Smooth muscle cell (in vitro differentiated cells): ENCODE results near the gene MEP1A. TPM values are rescaled to one million over a fixed set of nuclear protein-coding genes. Genes with fewer than 3 reads are reported as not detected.

Experiments
- DNase-seq: peaks from one replicate; lab custom pipeline; 2025; ENCODE audit not compliant: unreplicated experiment; lab: John Stamatoyannopoulos, UW
- H2AFZ ChIP-seq: fragments of 200-600 bp; sonication (generic); 2 replicates; pipeline ENCODE4 v1.6.0; 2016; ENCODE audit warnings: antibody characterized with exemption, low read depth, mild to moderate bottlenecking
- H3F3A ChIP-seq: fragments of 200-600 bp; sonication (generic); 2 replicates; pipeline ENCODE4 v1.6.0; 2017; ENCODE audit warnings: antibody characterized with exemption, low read depth
- H3K27ac ChIP-seq: fragments of 200-600 bp; sonication (generic); 2 replicates; pipeline ENCODE4 v1.5.1; 2016; ENCODE audit warnings: low read depth, mild to moderate bottlenecking
- H3K27me3 ChIP-seq: fragments of 200-600 bp; sonication (generic); 2 replicates; pipeline ENCODE4 v1.6.1; 2016; ENCODE audit warnings: low read depth, mild to moderate bottlenecking
- H3K36me3 ChIP-seq: fragments of 200-600 bp; sonication (generic); 2 replicates; pipeline ENCODE4 v1.5.1; 2016; ENCODE audit warnings: low read depth
- H3K4me1 ChIP-seq: fragments of 200-600 bp; sonication (generic); 2 replicates; pipeline ENCODE4 v1.5.1; 2016; ENCODE audit warnings: low read depth
- H3K4me2 ChIP-seq: fragments of 200-600 bp; sonication (generic); 2 replicates; pipeline ENCODE4 v1.6.0; 2016; ENCODE audit warnings: mild to moderate bottlenecking
- H3K4me3 ChIP-seq: fragments of 200-600 bp; sonication (generic); 2 replicates; pipeline ENCODE4 v1.5.1; 2016; ENCODE audit warnings: mild to moderate bottlenecking
- H3K79me2 ChIP-seq: fragments of 200-600 bp; sonication (generic); 2 replicates; pipeline ENCODE4 v1.6.0; 2016; ENCODE audit warnings: low read depth, mild to moderate bottlenecking
- H3K9ac ChIP-seq: fragments of 200-600 bp; sonication (generic); 2 replicates; pipeline ENCODE4 v1.6.0; 2016; ENCODE audit warnings: low read depth
- H3K9me3 ChIP-seq: fragments of 200-600 bp; sonication (generic); replicated peaks from 2 replicates; pipeline ENCODE4 v1.5.1; 2016; ENCODE audit warnings: low read depth
- H4K20me1 ChIP-seq: fragments of 200-600 bp; sonication (generic); 2 replicates; pipeline ENCODE4 v1.6.0; 2016; ENCODE audit warnings: low read depth
- CTCF ChIP-seq: fragments of 200-600 bp; sonication (generic); IDR thresholded peaks from 2 replicates; pipeline ENCODE4 v1.5.1; 2017; ENCODE audit warnings: borderline replicate concordance, mild to moderate bottlenecking, antibody characterized with exemption; ENCODE audit not compliant: insufficient read depth, poor library complexity, severe bottlenecking
- WGBS: methylation state at CpG from one replicate; pipeline ENCODE4 v1.1.7; 2016; ENCODE audit warnings: low lambda C conversion rate; 5-methylcytosine and 5-hydroxymethylcytosine counted together
- polyA plus RNA-seq: library from polyadenylated mRNA; unstranded; fragments of >200 nt; fragmentation: Nextera tagmentation; extraction: Ambion mirVana; gene quantifications from 2 replicates; pipeline ENCODE4 v1.2.1, GENCODE V29; 2016
- total RNA-seq: library from RNA; depleted of rRNA; stranded (reverse); fragments of >200 nt; gene quantifications from 2 replicates; pipeline ENCODE4 v1.2.3, GENCODE V29; 2014

MEP1A gene
- total and polyA plus RNA-seq, 2 experiments from 2014 or later = not detected

- H2AFZ ChIP-seq = no peak overlapping the region
- H3K9me3 ChIP-seq = no peaks in the 10 kb centered on the region
- no peaks in the 10 kb centered on the region for H3K79me2 ChIP-seq
- no peak overlapping the region for H3K9ac ChIP-seq
- TF ChIP-seq CTCF = no peak
- no peak for DNase-seq
- H3K27ac ChIP-seq = no peak overlapping the region
- 94% methylated on average over 1 of the region's 1 CpG for WGBS
- no peaks in the 10 kb centered on the region for H3F3A ChIP-seq
- H3K4me1 ChIP-seq = no peaks in the 10 kb centered on the region
- no peaks in the 10 kb centered on the region for H3K36me3 ChIP-seq
- H3K4me3 ChIP-seq = no peak overlapping the region
- H3K27me3 ChIP-seq = peaks cover 7% of the 10 kb centered on the region
- no peaks in the 10 kb centered on the region for H4K20me1 ChIP-seq
- no peak overlapping the region for H3K4me2 ChIP-seq
Observed at GRCh38 chr6:46784535-46784934, 8.7 kb upstream of the MEP1A start.

GRCh38 chr6:46787871-46788540 lies 5.2 kb upstream of the MEP1A start:
- H3K9me3 ChIP-seq = no peaks in the 10 kb centered on the region
- no peaks in the 10 kb centered on the region for H3K79me2 ChIP-seq
- no peak for DNase-seq
- no peaks in the 10 kb centered on the region for H4K20me1 ChIP-seq
- no peaks in the 10 kb centered on the region for H3F3A ChIP-seq
- no peak overlapping the region for H3K4me2 ChIP-seq
- no peak for TF ChIP-seq CTCF
- no peaks in the 10 kb centered on the region for H3K4me1 ChIP-seq
- no peak overlapping the region for H3K9ac ChIP-seq
- no peak overlapping the region for H3K27ac ChIP-seq
- 89% methylated on average over 5 of the region's 5 CpGs for WGBS
- H3K36me3 ChIP-seq = no peaks in the 10 kb centered on the region
- H3K4me3 ChIP-seq = no peak overlapping the region
- H3K27me3 ChIP-seq = no peaks in the 10 kb centered on the region
- H2AFZ ChIP-seq = no peak overlapping the region

GRCh38 chr6:46788791-46789190 lies 4.4 kb upstream of the MEP1A start:
- H3K27me3 ChIP-seq = no peaks in the 10 kb centered on the region
- no peaks in the 10 kb centered on the region for H4K20me1 ChIP-seq
- no peaks in the 10 kb centered on the region for H3F3A ChIP-seq
- WGBS = 89% methylated on average over 3 of the region's 3 CpGs
- no peak overlapping the region for H2AFZ ChIP-seq
- H3K4me1 ChIP-seq = no peaks in the 10 kb centered on the region
- H3K4me2 ChIP-seq = no peak overlapping the region
- no peaks in the 10 kb centered on the region for H3K9me3 ChIP-seq
- H3K27ac ChIP-seq = no peak overlapping the region
- H3K4me3 ChIP-seq = no peak overlapping the region
- TF ChIP-seq CTCF = no peak
- no peak overlapping the region for H3K9ac ChIP-seq
- H3K36me3 ChIP-seq = no peaks in the 10 kb centered on the region
- H3K79me2 ChIP-seq = no peaks in the 10 kb centered on the region
- DNase-seq = no peak
